ENCODE measurements around the gene PRTG. TPM values are rescaled to one million over a fixed set of nuclear protein-coding genes. Genes with fewer than 3 reads are reported as not detected.

PRTG gene
- total RNA-seq, 4 donors from 2014 or later = 0.66 to 2.7 (median 1.4) TPM

- TF ChIP-seq CTCF (IDR thresholded peaks at IDR 0.05; ENCODE audit: low read depth) = no peak
Measured at GRCh38 chr15:55740981-55741832, 1.7 kb downstream of the PRTG start.

- TF ChIP-seq CTCF (IDR thresholded peaks at IDR 0.05; ENCODE audit: low read depth) = no peak
Measured at GRCh38 chr15:55740359-55740878, 2.5 kb downstream of the PRTG start.

GRCh38 chr15:55739641-55740040 lies 3.3 kb downstream of the PRTG start:
- TF ChIP-seq CTCF (IDR thresholded peaks at IDR 0.05; ENCODE audit: low read depth) = no peak

- no peak for TF ChIP-seq CTCF (IDR thresholded peaks at IDR 0.05; ENCODE audit: low read depth)
Measured at GRCh38 chr15:55738715-55739114, 4.2 kb downstream of the PRTG start.

- no peak for TF ChIP-seq CTCF (IDR thresholded peaks at IDR 0.05; ENCODE audit: low read depth)
Measured at GRCh38 chr15:55737373-55737772, 5.6 kb downstream of the PRTG start.

- no peak for TF ChIP-seq CTCF (IDR thresholded peaks at IDR 0.05; ENCODE audit: low read depth)
Measured at GRCh38 chr15:55736756-55737155, 6.2 kb downstream of the PRTG start.

GRCh38 chr15:55734641-55735040 lies 8.3 kb downstream of the PRTG start:
- no peak for TF ChIP-seq CTCF (IDR thresholded peaks at IDR 0.05; ENCODE audit: low read depth)
